Calu3 (cell line): ENCODE measurements around the gene DENND5B. TPM values are rescaled to one million over a fixed set of nuclear protein-coding genes. Genes with fewer than 3 reads are reported as not detected.

Experiments
- BruUV-seq: library from RNA; stranded (reverse); fragments of 400-500 nt; replicated peaks from 2 replicates; lab custom pipeline; 2021; lab: Mats Ljungman, UMichigan
- CTCF ChIA-PET: fragments of 300-600 bp; sonication (Branson Sonifier 250); formaldehyde crosslinking; loops from one replicate; lab custom pipeline; 2022; ENCODE audit warnings: antibody characterized with exemption; lab: Charles Lee
- DNase-seq: peaks from one replicate; pipeline ENCODE4 v3.0.0; 2022
- H3K27ac Mint-ChIP-seq: one replicate; pipeline ENCODE4 v1.8.0; 2022; ENCODE audit warnings: mixed read lengths; ENCODE audit not compliant: unreplicated experiment
- H3K27me3 Mint-ChIP-seq: one replicate; pipeline ENCODE4 v1.8.0; 2022; ENCODE audit warnings: mixed read lengths; ENCODE audit not compliant: unreplicated experiment
- H3K36me3 Mint-ChIP-seq: one replicate; pipeline ENCODE4 v1.8.0; 2022; ENCODE audit warnings: mild to moderate bottlenecking, moderate library complexity, mixed read lengths; ENCODE audit not compliant: insufficient read depth, unreplicated experiment
- H3K4me1 Mint-ChIP-seq: one replicate; pipeline ENCODE4 v1.8.0; 2022; ENCODE audit warnings: mild to moderate bottlenecking, low read depth, mixed read lengths; ENCODE audit not compliant: unreplicated experiment
- H3K4me3 Mint-ChIP-seq: one replicate; pipeline ENCODE4 v1.8.0; 2022; ENCODE audit warnings: mild to moderate bottlenecking, low read depth, moderate library complexity, mixed read lengths; ENCODE audit not compliant: unreplicated experiment
- H3K9me3 Mint-ChIP-seq: one replicate; pipeline ENCODE4 v1.8.0; 2022; ENCODE audit warnings: low read depth, mixed read lengths; ENCODE audit not compliant: unreplicated experiment
- CTCF ChIP-seq: fragments of 200-600 bp; IDR thresholded peaks from one replicate; pipeline ENCODE4 v1.8.0; 2022; ENCODE audit warnings: antibody characterized with exemption; ENCODE audit not compliant: unreplicated experiment
- intact Hi-C: fragments of 100-400 bp; cut with micrococcal nuclease; formaldehyde crosslinking; loops from one replicate; pipeline ENCODE4 v1.10.0; 2022; ENCODE audit not compliant: unreplicated experiment
- total RNA-seq: library from RNA; stranded (reverse); gene quantifications from 2 replicates; pipeline ENCODE4 v1.2.3, GENCODE V29; 2022

DENND5B gene
- total RNA-seq, 1 experiment from 2014 or later: 10.2 TPM

- H3K36me3 Mint-ChIP-seq: no peaks in the 10 kb centered on the region
Measured at GRCh38 chr12:31492599-31493196, 98.2 kb downstream of the DENND5B start.

GRCh38 chr12:31491841-31492598 lies 98.9 kb downstream of the DENND5B start:
- Mint-ChIP-seq H3K4me3 (peak overlapping the region; percentile 38), H3K27ac (peak overlapping the region; percentile 80)
- CTCF ChIA-PET: interaction anchor here (0.6 to 1.7 kb wide), 6 partner anchors 8 to 160 kb away, joined by 3 to 13 read pairs (median 3); no protein-coding TSS in a partner anchor

More at GRCh38 chr12:31492599-31493196, 98.2 kb downstream of the DENND5B start:
- intact Hi-C loops: loop anchor here (5.0 to 10.0 kb wide), 3 partner anchors 80 to 142 kb away; partner anchors contain the start of gene DENND5B
- peak overlapping the region; percentile 80 for H3K27ac Mint-ChIP-seq
- H3K9me3 Mint-ChIP-seq: peaks cover 2% of the 10 kb centered on the region
- BruUV-seq: no TSS peak
- peaks cover 54% of the 10 kb centered on the region for H3K4me1 Mint-ChIP-seq
- H3K4me3 Mint-ChIP-seq: peak overlapping the region; percentile 38
- CTCF ChIA-PET: interaction anchor here (1.0 to 1.7 kb wide), 4 partner anchors 17 to 160 kb away, joined by 3 to 9 read pairs (median 3); no protein-coding TSS in a partner anchor
- DNase-seq: no peak
- TF ChIP-seq CTCF: no peak
- H3K27me3 Mint-ChIP-seq: no peaks in the 10 kb centered on the region

DNA sequence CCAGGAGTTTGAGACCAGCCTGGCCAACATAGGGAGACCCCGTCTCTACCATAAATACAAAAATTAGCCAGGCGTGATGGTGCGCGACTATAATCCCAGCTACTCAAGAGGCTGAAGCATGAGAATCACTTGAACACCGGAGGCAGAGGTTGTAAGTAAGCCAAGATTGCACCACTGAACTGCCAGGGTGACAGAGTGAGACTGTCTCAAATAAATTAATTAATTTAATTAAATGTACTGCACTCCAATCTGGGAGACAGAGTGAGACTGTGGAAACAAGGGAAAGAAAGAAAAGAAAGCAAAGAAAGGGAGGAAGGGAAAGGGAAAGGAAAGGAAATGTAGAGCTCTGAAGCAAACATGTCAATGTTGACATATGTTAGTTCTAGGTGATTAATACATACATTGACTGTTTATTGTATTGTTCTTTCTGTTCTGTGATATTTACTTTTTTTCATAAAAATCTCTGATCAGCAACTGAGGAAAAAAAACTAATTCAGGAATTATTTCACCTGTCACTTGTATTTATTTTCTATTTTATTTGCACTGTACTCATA lies 99.6 kb downstream of the DENND5B start:
- CTCF ChIA-PET: interaction anchor here (0.6 to 1.7 kb wide), 4 partner anchors 9 to 69 kb away, joined by 3 to 9 read pairs (median 3); no protein-coding TSS in a partner anchor
- DNase-seq: no peak
- Mint-ChIP-seq H3K4me3 (peak overlapping the region; percentile 38), H3K4me1 (peaks cover 49% of the 10 kb centered on the region), H3K36me3 (no peaks in the 10 kb centered on the region), H3K27me3 (no peaks in the 10 kb centered on the region), H3K27ac (peak overlapping the region; percentile 80), H3K9me3 (peaks cover 2% of the 10 kb centered on the region)
- no TSS peak for BruUV-seq
- no peak for TF ChIP-seq CTCF
- intact Hi-C loops: loop anchor here (5.0 to 10.0 kb wide), 3 partner anchors 81 to 143 kb away; partner anchors contain the start of gene DENND5B

More at GRCh38 chr12:31491841-31492598, 98.9 kb downstream of the DENND5B start:
- H3K36me3 Mint-ChIP-seq: no peaks in the 10 kb centered on the region
- BruUV-seq: no TSS peak
- no peak for TF ChIP-seq CTCF
- H3K4me1 Mint-ChIP-seq: peaks cover 49% of the 10 kb centered on the region
- DNase-seq: peak; percentile 60
- intact Hi-C loops: loop anchor here (5.0 to 10.0 kb wide), 3 partner anchors 80 to 143 kb away; partner anchors contain the start of gene DENND5B
- H3K9me3 Mint-ChIP-seq: peaks cover 2% of the 10 kb centered on the region
- no peaks in the 10 kb centered on the region for H3K27me3 Mint-ChIP-seq

DNA sequence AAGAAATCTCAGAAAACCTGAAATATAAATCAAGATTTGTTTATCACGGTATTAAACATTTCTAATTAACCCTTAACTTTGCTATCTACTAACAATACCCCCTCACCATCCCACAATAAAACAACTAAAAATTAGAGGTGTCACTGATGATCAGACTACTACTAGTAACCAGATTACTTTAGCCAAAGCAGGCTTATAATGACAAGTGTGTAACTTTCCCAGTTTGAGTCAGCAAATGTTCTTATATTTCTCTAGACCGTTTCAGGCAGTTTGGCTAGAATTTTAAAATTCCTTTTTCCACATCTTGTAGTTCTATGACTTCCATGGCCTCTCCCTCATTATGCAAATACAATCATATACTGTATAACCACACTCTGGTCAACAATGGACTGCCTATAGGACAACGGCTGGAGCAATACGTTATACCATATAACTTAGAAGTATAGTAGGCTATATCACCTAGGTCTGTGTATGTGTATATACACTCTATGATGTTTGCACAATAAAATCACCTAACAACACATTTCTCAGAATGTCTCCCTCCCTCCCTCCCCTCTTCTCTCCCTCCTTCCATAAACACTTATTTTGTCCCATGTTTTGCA lies 102.1 kb downstream of the DENND5B start:
- peaks cover 2% of the 10 kb centered on the region for H3K9me3 Mint-ChIP-seq
- intact Hi-C loops: no loop called here
- CTCF ChIA-PET: interaction anchor here (0.5 kb wide), 1 partner anchor 46 kb away, joined by 5 read pairs; no protein-coding TSS in a partner anchor
- peaks cover 38% of the 10 kb centered on the region for H3K4me1 Mint-ChIP-seq
- no peaks in the 10 kb centered on the region for H3K36me3 Mint-ChIP-seq
- no TSS peak for BruUV-seq
- TF ChIP-seq CTCF: no peak
- no peak overlapping the region for H3K4me3 Mint-ChIP-seq
- H3K27ac Mint-ChIP-seq: no peak overlapping the region
- H3K27me3 Mint-ChIP-seq: no peaks in the 10 kb centered on the region
- no peak for DNase-seq
